NB4 (cell line): Measurements from ENCODE around the gene ALOX12B.

ENCODE experiments used
- DNase-seq: peaks from one replicate; pipeline ENCODE4 v3.0.0; 2010; ENCODE audit warnings: low read depth
- H3K4me3 ChIP-seq: one replicate; pipeline ENCODE4 v1.5.1; 2011; ENCODE audit warnings: mild to moderate bottlenecking, low read depth, low read length, moderate library complexity
- MYC ChIP-seq: IDR thresholded peaks from 2 replicates; pipeline ENCODE4 v1.6.1; 2011; ENCODE audit warnings: low read depth, low read length
- POLR2A ChIP-seq: IDR thresholded peaks from 2 replicates; pipeline ENCODE4 v1.6.1; 2011; ENCODE audit warnings: mild to moderate bottlenecking; ENCODE audit not compliant: insufficient read length; ENCODE audit errors: extremely low read depth
- TF ChIP-seq, protein P1 (sequence below): IDR thresholded peaks from one replicate; pipeline ENCODE4 v1.5.1; 2012; ENCODE audit warnings: low read depth, low read length
- TF ChIP-seq, protein P2 (sequence below): IDR thresholded peaks from 2 replicates; pipeline ENCODE4 v1.6.1; 2011; ENCODE audit warnings: low read depth, low read length

ALOX12B gene

DNA sequence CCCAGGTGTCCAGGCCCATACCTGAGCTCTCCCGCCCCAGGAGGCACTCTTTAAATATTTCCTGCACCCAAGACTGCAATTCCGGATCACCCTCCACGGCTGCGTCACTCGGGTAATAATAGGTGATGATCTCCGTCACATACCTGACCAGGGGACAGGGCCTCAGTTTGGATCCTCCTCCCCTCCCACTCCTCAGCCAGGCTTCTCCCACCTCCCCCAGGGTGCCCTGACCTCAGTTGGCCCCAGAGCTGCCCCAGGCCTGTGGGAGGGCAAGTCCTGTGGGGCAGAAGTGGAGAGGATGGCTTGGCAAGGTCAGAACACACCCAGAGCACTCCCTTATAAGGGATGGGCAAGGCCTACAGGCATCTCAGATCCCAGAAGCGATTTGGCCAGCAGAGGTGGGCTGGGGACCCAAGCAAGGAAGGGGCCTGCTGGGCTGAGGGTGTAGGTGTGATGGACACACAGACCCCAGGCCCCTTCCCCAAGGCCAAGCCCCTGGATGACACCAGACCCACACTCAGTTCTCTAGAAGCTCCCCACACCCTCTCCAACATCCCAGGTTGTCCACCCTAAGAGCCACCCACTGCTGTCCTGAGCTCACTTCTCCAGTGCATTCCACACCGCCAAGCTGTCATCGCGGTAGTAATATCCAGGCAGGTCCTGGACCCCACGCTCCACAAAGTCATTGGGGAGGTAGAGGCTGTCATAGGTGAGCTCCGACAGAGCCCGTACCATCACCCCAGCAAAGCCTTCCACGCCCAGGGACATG is 11.8 kb downstream of the ALOX12B start:
- no peak overlapping the region for H3K4me3 ChIP-seq
- TF ChIP-seq, protein P1, sequence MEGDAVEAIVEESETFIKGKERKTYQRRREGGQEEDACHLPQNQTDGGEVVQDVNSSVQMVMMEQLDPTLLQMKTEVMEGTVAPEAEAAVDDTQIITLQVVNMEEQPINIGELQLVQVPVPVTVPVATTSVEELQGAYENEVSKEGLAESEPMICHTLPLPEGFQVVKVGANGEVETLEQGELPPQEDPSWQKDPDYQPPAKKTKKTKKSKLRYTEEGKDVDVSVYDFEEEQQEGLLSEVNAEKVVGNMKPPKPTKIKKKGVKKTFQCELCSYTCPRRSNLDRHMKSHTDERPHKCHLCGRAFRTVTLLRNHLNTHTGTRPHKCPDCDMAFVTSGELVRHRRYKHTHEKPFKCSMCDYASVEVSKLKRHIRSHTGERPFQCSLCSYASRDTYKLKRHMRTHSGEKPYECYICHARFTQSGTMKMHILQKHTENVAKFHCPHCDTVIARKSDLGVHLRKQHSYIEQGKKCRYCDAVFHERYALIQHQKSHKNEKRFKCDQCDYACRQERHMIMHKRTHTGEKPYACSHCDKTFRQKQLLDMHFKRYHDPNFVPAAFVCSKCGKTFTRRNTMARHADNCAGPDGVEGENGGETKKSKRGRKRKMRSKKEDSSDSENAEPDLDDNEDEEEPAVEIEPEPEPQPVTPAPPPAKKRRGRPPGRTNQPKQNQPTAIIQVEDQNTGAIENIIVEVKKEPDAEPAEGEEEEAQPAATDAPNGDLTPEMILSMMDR = no peak
- TF ChIP-seq, protein P2, sequence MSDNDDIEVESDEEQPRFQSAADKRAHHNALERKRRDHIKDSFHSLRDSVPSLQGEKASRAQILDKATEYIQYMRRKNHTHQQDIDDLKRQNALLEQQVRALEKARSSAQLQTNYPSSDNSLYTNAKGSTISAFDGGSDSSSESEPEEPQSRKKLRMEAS = no peak
- TF ChIP-seq MYC (no peak), POLR2A (no peak)
- no peak for DNase-seq

DNA sequence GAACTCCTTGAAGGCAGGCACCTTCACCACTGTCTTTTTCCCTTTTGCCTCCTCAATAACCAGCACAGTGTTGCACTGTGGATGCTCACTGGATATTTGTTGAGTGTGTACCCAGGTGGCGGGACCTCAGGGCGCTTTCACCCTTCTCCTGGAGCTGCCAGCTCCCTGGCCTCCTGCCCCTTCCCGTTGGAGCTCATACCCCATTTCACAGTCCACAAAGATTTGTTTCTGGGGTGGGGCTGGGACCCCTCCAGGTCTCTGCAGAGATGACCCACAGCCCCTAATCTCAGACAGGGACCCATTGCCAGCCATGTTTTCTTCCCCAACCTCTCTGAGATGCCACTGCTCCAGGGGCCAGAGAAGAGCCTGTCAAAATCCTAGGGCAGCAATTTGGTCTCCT is 12.4 kb downstream of the ALOX12B start:
- TF ChIP-seq, protein P1 = no peak
- TF ChIP-seq MYC (no peak), POLR2A (no peak)
- TF ChIP-seq, protein P2 = no peak
- H3K4me3 ChIP-seq = no peak overlapping the region
- DNase-seq = no peak

DNA sequence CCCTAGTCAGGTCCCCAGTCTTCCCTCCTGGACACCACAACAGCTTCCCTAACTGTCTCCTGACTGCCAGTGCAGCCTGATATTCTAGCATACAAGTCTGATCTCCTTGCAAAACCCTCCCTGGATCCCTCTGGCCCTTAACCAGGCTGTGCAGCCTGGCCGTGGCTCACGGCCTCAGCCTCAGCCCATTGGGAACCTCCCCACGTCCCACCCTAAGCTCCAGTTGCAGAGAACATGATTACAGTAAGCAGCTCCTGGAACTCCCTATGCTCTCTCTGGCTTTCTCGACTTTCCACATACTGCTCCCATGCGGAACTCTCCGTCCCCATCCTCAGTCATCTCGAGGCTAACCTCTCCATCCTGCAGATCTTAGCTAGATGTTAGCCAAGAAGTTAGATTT is 13.0 kb downstream of the ALOX12B start:
- no peak overlapping the region for H3K4me3 ChIP-seq
- no peak for DNase-seq
- TF ChIP-seq POLR2A (no peak), MYC (no peak)

DNA sequence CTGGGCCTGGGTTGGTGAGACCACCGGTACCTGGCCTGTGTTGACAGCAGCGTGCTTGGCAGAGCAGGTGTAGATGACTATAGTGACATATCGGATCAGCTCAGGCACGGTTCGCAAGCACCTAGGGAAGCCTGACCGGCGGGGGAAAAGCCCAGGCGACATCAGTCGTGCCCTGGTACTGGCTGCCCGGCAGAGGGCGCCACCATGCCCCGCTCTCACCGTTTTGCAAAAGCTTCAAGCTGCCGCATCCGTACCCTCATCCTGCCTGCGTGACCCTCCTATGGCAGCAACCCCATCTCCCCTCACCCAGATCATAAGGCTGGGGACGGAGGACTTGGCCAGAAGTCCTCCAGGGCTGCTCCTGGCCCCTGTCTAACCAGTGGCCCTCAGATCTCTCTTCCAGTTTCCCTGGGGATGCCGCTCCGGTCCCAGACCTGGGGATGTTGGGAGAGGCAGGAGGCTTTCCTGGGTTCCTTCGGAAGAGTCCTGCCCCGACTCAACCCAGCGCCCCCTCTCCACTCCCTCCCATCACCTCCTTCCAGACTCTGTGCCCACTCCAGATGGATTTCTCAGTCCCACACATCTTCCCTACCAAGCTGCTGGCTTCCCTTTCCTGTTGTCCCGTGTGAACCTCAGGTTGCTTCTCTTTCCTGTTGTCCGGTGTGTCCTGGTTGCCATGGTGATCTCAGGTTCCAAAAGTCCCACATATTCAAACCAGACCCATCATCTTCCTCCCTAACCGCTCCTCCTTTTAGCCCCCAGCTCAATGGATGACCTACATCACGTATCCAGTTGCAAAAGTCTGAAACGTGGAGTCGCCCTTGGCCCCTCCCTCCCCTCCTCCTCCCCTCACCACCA is 13.7 kb downstream of the ALOX12B start:
- no peak overlapping the region for H3K4me3 ChIP-seq
- TF ChIP-seq POLR2A = no peak
- TF ChIP-seq, protein P1 = peak; percentile 75
- DNase-seq = peak; percentile 75

DNA sequence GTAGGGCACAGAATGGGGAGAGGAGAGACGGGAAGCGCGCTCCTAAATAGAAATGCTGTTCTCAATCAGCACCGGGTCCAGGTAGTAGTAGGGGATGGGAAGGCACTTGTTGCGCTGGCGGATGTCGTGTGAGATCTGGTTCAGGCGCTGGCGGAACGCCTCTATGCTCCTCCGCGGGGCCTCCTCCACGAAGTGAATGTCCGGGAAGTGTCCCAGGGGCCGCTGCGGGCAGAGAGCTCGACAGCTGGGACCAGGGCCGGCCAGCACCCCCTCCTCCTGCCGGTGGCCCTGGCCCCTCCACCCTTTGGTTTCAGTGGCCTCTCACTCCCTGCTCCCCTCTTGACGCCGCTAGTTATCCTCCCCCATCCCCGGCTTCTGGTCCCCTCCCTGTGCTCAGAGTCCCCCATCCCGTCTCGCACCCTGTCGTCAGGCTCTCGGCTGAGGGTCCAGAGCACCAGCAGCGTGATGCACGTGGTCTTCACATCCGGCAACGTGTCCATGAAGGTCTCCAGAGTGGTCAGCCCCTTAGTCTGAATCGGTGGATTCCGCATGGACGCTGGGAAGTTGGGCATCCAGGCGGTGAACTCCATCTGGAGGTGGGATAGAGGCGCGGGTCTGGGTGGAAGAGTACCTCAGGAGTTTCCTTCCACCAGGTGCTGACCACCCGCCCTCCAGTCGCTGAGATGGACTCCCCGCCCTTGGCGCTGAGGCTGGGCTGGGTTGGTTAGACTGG is 14.6 kb downstream of the ALOX12B start:
- DNase-seq = no peak
- H3K4me3 ChIP-seq = no peak overlapping the region

More for the DNA sequence above, 14.6 kb downstream of the ALOX12B start:
- TF ChIP-seq, protein P2 = no peak
- TF ChIP-seq, protein P1 = no peak
- TF ChIP-seq POLR2A (no peak), MYC (no peak)
